ENCODE data around the gene OTC.
A peak's percentile ranks its signal among the peaks of the same experiment; 100 is the strongest.

The OTC gene

GRCh38 chrX:38376747-38377146, 24.3 kb downstream of the OTC start:
- no peak for TF ChIP-seq GATA1 (IDR thresholded peaks at IDR 0.05; ENCODE audit: low read depth, low read length)
- TF ChIP-seq POLR2A (IDR thresholded peaks at IDR 0.05; ENCODE audit: low read length): no peak
- no peak for DNase-seq

- TF ChIP-seq POLR2A (IDR thresholded peaks at IDR 0.05; ENCODE audit: low read length): no peak
- DNase-seq: no peak
Measured at GRCh38 chrX:38379088-38379487, 26.7 kb downstream of the OTC start.

GRCh38 chrX:38382663-38383062, 30.3 kb downstream of the OTC start:
- DNase-seq: no peak
- no peak for TF ChIP-seq GATA1 (IDR thresholded peaks at IDR 0.05; ENCODE audit: low read depth, low read length)
- TF ChIP-seq POLR2A (IDR thresholded peaks at IDR 0.05; ENCODE audit: low read length): no peak

- DNase-seq: no peak
- TF ChIP-seq GATA1 (IDR thresholded peaks at IDR 0.05; ENCODE audit: low read depth, low read length) (no peak), POLR2A (IDR thresholded peaks at IDR 0.05; ENCODE audit: low read length) (no peak)
Measured at GRCh38 chrX:38400389-38400910, 48.0 kb downstream of the OTC start.

GRCh38 chrX:38402118-38402517, 49.7 kb downstream of the OTC start:
- TF ChIP-seq GATA1 (IDR thresholded peaks at IDR 0.05; ENCODE audit: low read depth, low read length) (no peak), POLR2A (IDR thresholded peaks at IDR 0.05; ENCODE audit: low read length) (no peak)
- no peak for DNase-seq

GRCh38 chrX:38403834-38404233, 51.4 kb downstream of the OTC start:
- DNase-seq: no peak
- no peak for TF ChIP-seq GATA1 (IDR thresholded peaks at IDR 0.05; ENCODE audit: low read depth, low read length)
- no peak for TF ChIP-seq POLR2A (IDR thresholded peaks at IDR 0.05; ENCODE audit: low read length)

GRCh38 chrX:38407126-38407525, 54.7 kb downstream of the OTC start:
- DNase-seq: no peak
- TF ChIP-seq POLR2A (IDR thresholded peaks at IDR 0.05; ENCODE audit: low read length) (no peak), GATA1 (IDR thresholded peaks at IDR 0.05; ENCODE audit: low read depth, low read length) (no peak)

GRCh38 chrX:38409289-38409688, 56.9 kb downstream of the OTC start:
- no peak for TF ChIP-seq POLR2A (IDR thresholded peaks at IDR 0.05; ENCODE audit: low read length)
- TF ChIP-seq GATA1 (IDR thresholded peaks at IDR 0.05; ENCODE audit: low read depth, low read length): no peak
- DNase-seq: no peak

GRCh38 chrX:38426785-38427184, 74.4 kb downstream of the OTC start:
- DNase-seq: peak; percentile 1 to 23
- no peak for TF ChIP-seq GATA1 (IDR thresholded peaks at IDR 0.05; ENCODE audit: low read depth, low read length)
- no peak for TF ChIP-seq POLR2A (IDR thresholded peaks at IDR 0.05; ENCODE audit: low read length)

GRCh38 chrX:38431525-38431924, 79.1 kb downstream of the OTC start:
- no peak for DNase-seq
- no peak for TF ChIP-seq GATA1 (IDR thresholded peaks at IDR 0.05; ENCODE audit: low read depth, low read length)
- TF ChIP-seq POLR2A (IDR thresholded peaks at IDR 0.05; ENCODE audit: low read length): no peak

GRCh38 chrX:38435130-38435529, 82.7 kb downstream of the OTC start:
- no peak for TF ChIP-seq POLR2A (IDR thresholded peaks at IDR 0.05; ENCODE audit: low read length)
- no peak for TF ChIP-seq GATA1 (IDR thresholded peaks at IDR 0.05; ENCODE audit: low read depth, low read length)
- DNase-seq: no peak

- no peak for DNase-seq
- TF ChIP-seq POLR2A (IDR thresholded peaks at IDR 0.05; ENCODE audit: low read length) (no peak), GATA1 (IDR thresholded peaks at IDR 0.05; ENCODE audit: low read depth, low read length) (no peak)
Measured at GRCh38 chrX:38437093-38437492, 84.7 kb downstream of the OTC start.

- no peak for TF ChIP-seq POLR2A (IDR thresholded peaks at IDR 0.05; ENCODE audit: low read length)
- TF ChIP-seq GATA1 (IDR thresholded peaks at IDR 0.05; ENCODE audit: low read depth, low read length): no peak
- DNase-seq: peak; percentile 0
Measured at GRCh38 chrX:38438321-38438720, 85.9 kb downstream of the OTC start.

GRCh38 chrX:38452603-38453002, 100.2 kb downstream of the OTC start:
- no peak for DNase-seq
- no peak for TF ChIP-seq GATA1 (IDR thresholded peaks at IDR 0.05; ENCODE audit: low read depth, low read length)
- no peak for TF ChIP-seq POLR2A (IDR thresholded peaks at IDR 0.05; ENCODE audit: low read length)

GRCh38 chrX:38458071-38458470, 105.7 kb downstream of the OTC start:
- TF ChIP-seq GATA1 (IDR thresholded peaks at IDR 0.05; ENCODE audit: low read depth, low read length) (no peak), POLR2A (IDR thresholded peaks at IDR 0.05; ENCODE audit: low read length) (no peak)
- peak; percentile 3 to 5 for DNase-seq

GRCh38 chrX:38462257-38462656, 109.9 kb downstream of the OTC start:
- no peak for DNase-seq
- TF ChIP-seq POLR2A (IDR thresholded peaks at IDR 0.05; ENCODE audit: low read length) (no peak), GATA1 (IDR thresholded peaks at IDR 0.05; ENCODE audit: low read depth, low read length) (no peak)

All from erythroblast (primary cell).